Brain microvascular endothelial cell (primary cell): ENCODE data around the gene WDR90.
A peak's percentile ranks its signal among the peaks of the same experiment; 100 is the strongest.

Source experiments
- DNase-seq: peaks from one replicate; pipeline ENCODE4 v3.0.0-alpha.2; 2020
- H3K27ac ChIP-seq: fragments of 250-450 bp; sonication (Bioruptor Pico); 2 replicates; pipeline ENCODE4 v1.5.1; 2020; ENCODE audit warnings: mild to moderate bottlenecking, moderate library complexity
- H3K27me3 ChIP-seq: fragments of 250-450 bp; sonication (Bioruptor Pico); replicated peaks from 2 replicates; pipeline ENCODE4 v1.5.1; 2020; ENCODE audit warnings: mild to moderate bottlenecking
- H3K36me3 ChIP-seq: fragments of 250-450 bp; sonication (Bioruptor Pico); replicated peaks from 2 replicates; pipeline ENCODE4 v1.5.1; 2020; ENCODE audit warnings: mild to moderate bottlenecking
- H3K4me3 ChIP-seq: 2 replicates; pipeline ENCODE4 v1.5.1; 2011; ENCODE audit warnings: low read depth, mild to moderate bottlenecking, control low read depth, low read length, moderate library complexity
- in situ Hi-C: cut with HindIII; loops from 2 replicates; pipeline ENCODE4 v1.10.0; 2017; ENCODE audit warnings: low sequenced_read_pairs, low pct_ligation_motif_present
- TF ChIP-seq, protein P1 (sequence below): IDR thresholded peaks from 2 replicates; pipeline ENCODE4 v1.5.1; 2011; ENCODE audit warnings: low read depth, mild to moderate bottlenecking, moderate library complexity, low read length, control low read depth, inconsistent platforms; ENCODE audit errors: missing control alignments

The WDR90 gene

DNA sequence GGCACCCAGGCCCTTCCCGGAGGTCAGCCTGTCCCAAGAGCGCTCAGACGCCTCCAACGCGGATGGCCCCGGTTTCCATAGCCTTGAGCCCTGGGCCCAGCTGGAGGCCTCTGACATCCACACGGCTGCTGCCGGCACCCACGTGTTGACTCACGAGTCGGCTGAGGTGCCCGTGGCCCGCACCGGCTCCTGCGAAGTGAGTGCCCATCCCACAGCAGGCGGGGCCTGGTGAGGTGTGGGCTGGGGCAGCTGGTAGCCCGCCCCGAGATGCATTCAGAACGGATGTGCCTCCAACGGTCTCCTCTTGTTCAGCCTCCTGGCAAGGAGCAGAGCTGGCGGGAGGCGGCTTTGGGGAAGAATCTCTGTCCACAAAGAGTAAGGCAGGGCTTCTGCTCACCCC, 2.7 kb downstream of the WDR90 start:
- Histone ChIP-seq H3K27ac (no peak overlapping the region), H3K36me3 (peaks cover 1% of the 10 kb centered on the region), H3K4me3 (no peak overlapping the region), H3K27me3 (no peaks in the 10 kb centered on the region)
- in situ Hi-C loops: no loop called here
- no peak for DNase-seq
- TF ChIP-seq, protein P1, sequence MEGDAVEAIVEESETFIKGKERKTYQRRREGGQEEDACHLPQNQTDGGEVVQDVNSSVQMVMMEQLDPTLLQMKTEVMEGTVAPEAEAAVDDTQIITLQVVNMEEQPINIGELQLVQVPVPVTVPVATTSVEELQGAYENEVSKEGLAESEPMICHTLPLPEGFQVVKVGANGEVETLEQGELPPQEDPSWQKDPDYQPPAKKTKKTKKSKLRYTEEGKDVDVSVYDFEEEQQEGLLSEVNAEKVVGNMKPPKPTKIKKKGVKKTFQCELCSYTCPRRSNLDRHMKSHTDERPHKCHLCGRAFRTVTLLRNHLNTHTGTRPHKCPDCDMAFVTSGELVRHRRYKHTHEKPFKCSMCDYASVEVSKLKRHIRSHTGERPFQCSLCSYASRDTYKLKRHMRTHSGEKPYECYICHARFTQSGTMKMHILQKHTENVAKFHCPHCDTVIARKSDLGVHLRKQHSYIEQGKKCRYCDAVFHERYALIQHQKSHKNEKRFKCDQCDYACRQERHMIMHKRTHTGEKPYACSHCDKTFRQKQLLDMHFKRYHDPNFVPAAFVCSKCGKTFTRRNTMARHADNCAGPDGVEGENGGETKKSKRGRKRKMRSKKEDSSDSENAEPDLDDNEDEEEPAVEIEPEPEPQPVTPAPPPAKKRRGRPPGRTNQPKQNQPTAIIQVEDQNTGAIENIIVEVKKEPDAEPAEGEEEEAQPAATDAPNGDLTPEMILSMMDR: no peak

DNA sequence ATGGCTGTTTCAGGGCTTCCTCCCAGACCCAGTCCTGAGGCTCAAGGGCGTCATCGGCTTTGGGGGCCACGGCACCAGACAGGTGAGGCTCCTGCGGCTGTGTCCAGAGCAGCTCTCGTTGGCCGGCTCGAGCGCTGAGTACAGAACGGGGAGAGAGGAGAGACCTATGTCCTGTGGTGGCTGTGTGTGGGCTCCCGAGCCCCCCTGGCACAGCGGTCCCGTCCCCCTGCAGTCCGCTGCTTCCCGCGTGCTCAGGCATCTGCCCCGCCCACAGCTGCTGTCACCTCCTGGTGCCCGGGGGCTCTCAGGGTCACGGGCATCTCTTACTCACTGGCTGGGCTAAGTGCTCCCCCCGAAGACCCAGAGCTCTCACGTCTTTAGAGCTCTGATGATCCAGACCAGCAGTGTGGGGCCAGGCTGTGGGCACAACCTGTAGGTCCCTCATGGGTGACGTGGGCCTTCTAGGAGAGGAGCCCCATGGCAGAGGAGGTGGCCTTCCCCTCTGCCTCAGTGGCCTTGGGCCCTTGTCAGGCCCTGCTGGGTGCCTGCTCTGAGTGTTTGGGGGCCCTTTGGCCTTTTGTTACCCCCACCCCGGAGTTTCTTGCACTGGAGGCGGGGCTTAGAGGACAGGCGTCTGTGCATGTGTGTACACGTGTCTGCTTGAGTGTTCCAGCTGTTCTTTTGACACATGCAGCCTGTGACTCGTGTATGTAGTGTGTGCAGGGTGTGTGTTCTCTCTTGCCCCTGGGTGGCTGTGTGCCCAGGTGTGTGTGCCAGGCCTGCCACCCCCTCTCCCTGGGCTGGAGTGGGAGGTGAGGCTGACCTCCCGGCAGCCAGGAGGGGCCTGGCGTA, 3.5 kb downstream of the WDR90 start:
- no peak for DNase-seq
- Histone ChIP-seq H3K4me3 (no peak overlapping the region), H3K27ac (no peak overlapping the region), H3K27me3 (no peaks in the 10 kb centered on the region), H3K36me3 (peaks cover 2% of the 10 kb centered on the region)
- in situ Hi-C loops: no loop called here
- TF ChIP-seq, protein P1: no peak

DNA sequence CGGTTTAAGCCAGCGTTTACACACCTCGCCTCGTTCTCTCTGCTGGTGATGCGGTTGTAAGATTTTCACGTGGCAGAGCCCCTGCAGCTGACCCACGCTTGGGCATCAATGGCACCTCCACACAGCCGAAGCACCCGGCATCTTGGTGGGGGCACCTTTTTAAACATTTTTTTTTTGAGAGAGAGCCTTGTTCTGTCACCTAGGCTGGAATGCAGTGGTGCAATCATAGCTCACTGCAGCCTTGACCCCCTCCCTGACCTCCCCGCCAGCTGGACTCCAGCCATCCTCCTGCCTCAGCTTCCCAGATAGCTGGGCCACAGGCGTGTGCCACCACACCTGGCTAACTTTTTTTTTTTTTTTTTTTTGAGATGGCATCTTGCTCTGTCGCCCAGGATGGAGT, 4.9 kb downstream of the WDR90 start:
- H3K36me3 ChIP-seq: peaks cover 8% of the 10 kb centered on the region
- H3K27ac ChIP-seq: no peak overlapping the region
- no peaks in the 10 kb centered on the region for H3K27me3 ChIP-seq
- no peak for DNase-seq
- in situ Hi-C loops: no loop called here
- H3K4me3 ChIP-seq: no peak overlapping the region
- TF ChIP-seq, protein P1: no peak

DNA sequence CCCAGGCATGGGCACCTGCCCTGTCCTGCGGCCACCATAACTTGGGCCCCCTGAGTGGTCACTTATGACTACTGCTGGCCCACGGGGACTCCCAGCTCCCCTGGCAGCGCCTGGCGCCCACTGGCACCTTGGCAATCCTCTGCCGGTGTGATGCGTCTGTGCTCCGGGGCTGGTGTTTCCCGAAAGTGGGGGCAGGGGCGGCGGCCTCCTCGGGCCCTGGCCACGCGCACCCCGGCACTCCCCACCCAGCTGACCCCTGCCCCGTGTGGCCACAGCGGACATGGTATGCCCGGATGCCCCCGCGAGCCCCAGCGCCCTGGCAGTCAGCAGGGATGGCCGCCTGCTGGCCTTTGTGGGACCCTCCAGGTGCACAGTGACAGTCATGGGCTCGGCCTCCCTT, 8.3 kb downstream of the WDR90 start:
- in situ Hi-C loops: no loop called here
- Histone ChIP-seq H3K27me3 (no peaks in the 10 kb centered on the region), H3K27ac (no peak overlapping the region), H3K4me3 (no peak overlapping the region), H3K36me3 (peaks cover 8% of the 10 kb centered on the region)
- TF ChIP-seq, protein P1: no peak
- DNase-seq: no peak

DNA sequence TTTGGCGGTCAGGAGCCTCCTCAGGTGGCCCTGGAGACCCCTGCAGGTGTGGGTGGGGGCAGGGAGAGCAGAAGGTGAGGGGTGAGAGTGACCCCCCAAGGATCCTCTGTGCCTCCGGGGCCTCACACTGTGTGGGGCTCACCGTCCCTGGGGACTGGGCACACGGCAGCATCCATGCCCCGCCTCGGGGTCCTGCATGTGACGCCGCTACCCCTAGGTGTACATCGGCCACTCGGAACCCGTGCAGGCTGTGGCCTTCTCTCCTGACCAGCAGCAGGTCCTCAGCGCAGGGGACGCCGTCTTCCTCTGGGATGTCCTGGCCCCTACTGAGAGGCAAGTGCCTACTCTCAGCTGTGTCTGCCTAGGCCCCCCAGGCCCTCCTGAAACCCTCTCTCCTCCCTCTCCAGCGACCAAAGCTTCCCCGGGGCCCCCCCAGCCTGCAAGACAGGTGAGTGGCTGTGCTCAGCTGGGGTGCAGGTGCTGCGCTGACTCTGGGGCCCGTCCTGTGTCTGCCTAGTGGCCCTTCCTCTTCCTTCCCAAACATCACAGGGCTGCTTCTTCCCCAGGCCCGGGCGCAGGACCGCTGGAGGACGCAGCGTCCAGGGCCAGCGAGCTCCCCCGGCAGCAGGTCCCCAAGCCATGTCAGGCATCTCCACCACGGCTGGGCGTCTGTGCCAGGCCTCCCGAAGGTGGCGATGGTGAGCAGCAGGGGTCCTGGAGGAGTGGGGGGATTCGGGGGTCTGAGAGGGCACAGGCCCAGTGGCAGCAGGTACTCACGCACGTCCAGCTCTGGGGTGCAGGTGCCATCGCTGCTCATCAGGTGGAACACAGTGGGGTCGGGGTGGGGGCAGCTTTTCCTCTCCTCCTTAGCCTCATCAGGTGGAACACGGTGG, 9.8 kb downstream of the WDR90 start:
- in situ Hi-C loops: no loop called here

More for the DNA sequence above, 9.8 kb downstream of the WDR90 start:
- no peak overlapping the region for H3K27ac ChIP-seq
- no peak for DNase-seq
- TF ChIP-seq, protein P1: peak; percentile 37
- no peak overlapping the region for H3K4me3 ChIP-seq
- no peaks in the 10 kb centered on the region for H3K27me3 ChIP-seq
- H3K36me3 ChIP-seq: peaks cover 8% of the 10 kb centered on the region
